ENCODE measurements around the gene RNASE7.
"Not testable (repeated sequence)": the region's sequence is repeated elsewhere in the genome, so short reads cannot be mapped to it uniquely, and the experiment has no call there.

Gene RNASE7

GRCh38 chr14:21023817-21024584 is 18.2 kb upstream of the RNASE7 start:
- no peak for DNase-seq (ENCODE audit: low spot score)

- DNase-seq (ENCODE audit: low spot score), result no peak
Measured at GRCh38 chr14:21024585-21025370, 17.4 kb upstream of the RNASE7 start, which contains the start of gene NDRG2. Gene NDRG2, minus strand, starts transcription at chr14:21025061. Its CDS starts 1,746 bp downstream, at chr14:21023315.

GRCh38 chr14:21025371-21026273 is 16.5 kb upstream of the RNASE7 start:
- DNase-seq (ENCODE audit: low spot score), result no peak

GRCh38 chr14:21026274-21026987 is 15.7 kb upstream of the RNASE7 start:
- DNase-seq (ENCODE audit: low spot score), result no peak

- DNase-seq (ENCODE audit: low spot score), result no peak
Measured at GRCh38 chr14:21026988-21027315, 15.2 kb upstream of the RNASE7 start.

- DNase-seq (ENCODE audit: low spot score), result no peak
Measured at GRCh38 chr14:21029917-21030316, 12.2 kb upstream of the RNASE7 start, which contains the start of gene TPPP2. Gene TPPP2, plus strand, starts transcription at chr14:21030217. Its CDS starts 365 bp downstream, at chr14:21030582.

- DNase-seq (ENCODE audit: low spot score), result no peak
Measured at GRCh38 chr14:21030531-21030930, 11.6 kb upstream of the RNASE7 start.

GRCh38 chr14:21032326-21033132 is 9.6 kb upstream of the RNASE7 start:
- no peak for DNase-seq (ENCODE audit: low spot score)

- no peak for DNase-seq (ENCODE audit: low spot score)
Measured at GRCh38 chr14:21033133-21033698, 8.9 kb upstream of the RNASE7 start.

- no peak for DNase-seq (ENCODE audit: low spot score)
Measured at GRCh38 chr14:21034707-21035106, 7.5 kb upstream of the RNASE7 start, which contains the start of gene RNASE13. Gene RNASE13, minus strand, starts transcription at chr14:21034807. Its CDS starts 519 bp downstream, at chr14:21034288.

- no peak for DNase-seq (ENCODE audit: low spot score)
Measured at GRCh38 chr14:21036751-21037150, 5.4 kb upstream of the RNASE7 start.

GRCh38 chr14:21037156-21037555 is 5.0 kb upstream of the RNASE7 start:
- DNase-seq (ENCODE audit: low spot score), result no peak

- no peak for DNase-seq (ENCODE audit: low spot score)
Measured at GRCh38 chr14:21038441-21039422, 3.4 kb upstream of the RNASE7 start.

GRCh38 chr14:21039585-21040369 is 2.4 kb upstream of the RNASE7 start:
- DNase-seq (ENCODE audit: low spot score), result peak; percentile 42

GRCh38 chr14:21040370-21040925 is 1.7 kb upstream of the RNASE7 start:
- no peak for DNase-seq (ENCODE audit: low spot score)

GRCh38 chr14:21040941-21041340 is 1.2 kb upstream of the RNASE7 start:
- not testable (repeated sequence) for DNase-seq (ENCODE audit: low spot score)

GRCh38 chr14:21042918-21043317 is 756 bp downstream of the RNASE7 start:
- DNase-seq (ENCODE audit: low spot score), result no peak
